HG02678 (cell line): ENCODE measurements around the gene LIN54.
"Not testable (repeated sequence)": the region's sequence is repeated elsewhere in the genome, so short reads cannot be mapped to it uniquely, and the experiment has no call there.

Source experiments
- ATAC-seq: cut with Tn5 transposase; IDR thresholded peaks from one replicate; pipeline ENCODE4 v1.9.1; 2021; ENCODE audit warnings: mild to moderate bottlenecking, moderate library complexity; ENCODE audit not compliant: unreplicated experiment

Gene LIN54

GRCh38 chr4:83010522-83011318, at the start of gene LIN54:
TSS of gene LIN54 (minus strand) at chr4:83010823. CDS start at chr4:82984844, 25,979 bp downstream.
- ATAC-seq: peak; percentile 48

- ATAC-seq: no peak
Observed at GRCh38 chr4:83054928-83055327, 44.3 kb upstream of the LIN54 start.

DNA sequence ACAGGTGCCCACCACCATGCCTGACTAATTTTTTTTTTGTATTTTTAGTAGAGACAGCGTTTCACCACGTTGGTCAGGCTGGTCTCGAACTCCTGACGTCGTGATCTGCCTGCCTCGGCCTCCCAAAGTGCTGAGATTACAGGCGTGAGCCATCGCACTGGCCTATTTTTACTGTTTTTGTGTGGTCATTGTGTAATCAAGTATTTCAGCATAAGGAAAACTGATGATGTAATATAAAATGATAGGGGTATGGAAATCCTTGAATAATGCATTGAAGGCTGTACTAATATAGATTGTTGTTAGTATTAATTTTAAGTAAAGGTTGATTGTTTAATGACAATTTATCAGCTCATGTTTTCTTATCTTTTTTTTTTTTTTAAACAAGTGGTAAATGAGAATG, 38.2 kb upstream of the LIN54 start:
- not testable (repeated sequence) for ATAC-seq

- no peak for ATAC-seq
Observed at GRCh38 chr4:83046693-83047473, 36.3 kb upstream of the LIN54 start.

- no peak for ATAC-seq
Observed at GRCh38 chr4:83043801-83044407, 33.3 kb upstream of the LIN54 start.

- ATAC-seq: not testable (repeated sequence)
Observed at GRCh38 chr4:83043157-83043556, 32.5 kb upstream of the LIN54 start.

- no peak for ATAC-seq
Observed at GRCh38 chr4:83040269-83040668, 29.6 kb upstream of the LIN54 start.

DNA sequence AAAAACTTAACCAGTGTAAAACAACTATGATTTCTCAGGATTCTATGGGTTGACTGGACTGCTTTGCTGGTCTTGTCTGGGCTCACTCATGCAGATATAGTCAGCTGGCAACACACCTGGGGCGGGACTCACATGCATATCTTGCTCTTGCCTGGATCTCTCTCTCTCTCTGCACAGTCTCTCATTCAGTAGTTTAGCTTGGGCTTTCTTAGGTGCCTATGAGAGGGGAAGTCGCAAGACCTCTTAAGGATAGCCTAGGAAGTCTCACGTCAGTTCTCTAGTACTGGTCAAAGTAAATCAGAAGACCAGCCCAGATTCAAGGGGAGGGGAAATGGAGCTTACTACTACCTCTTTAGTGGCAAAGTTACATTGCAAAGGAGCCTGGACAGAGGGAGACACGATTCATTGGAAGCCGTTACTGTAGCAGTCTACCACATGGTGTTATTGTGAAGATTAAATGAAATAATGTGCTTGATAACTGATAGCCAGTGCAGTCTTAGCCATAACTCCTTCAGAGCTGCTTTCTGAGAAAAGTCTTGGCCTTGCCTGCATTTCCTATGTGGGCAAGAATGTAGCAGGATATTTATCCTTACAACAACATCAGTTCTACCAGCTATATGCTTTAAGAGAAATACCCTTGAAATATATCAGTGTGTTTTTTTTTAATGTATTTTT, 26.5 kb upstream of the LIN54 start:
- no peak for ATAC-seq

- peak; percentile 98 for ATAC-seq
Observed at GRCh38 chr4:83034630-83035494, 24.2 kb upstream of the LIN54 start, which contains the start of gene COPS4. TSS of gene COPS4 (plus strand) at chr4:83035183. CDS start at chr4:83035225, 42 bp downstream.

- no peak for ATAC-seq
Observed at GRCh38 chr4:83029688-83030087, 19.1 kb upstream of the LIN54 start.

GRCh38 chr4:83028976-83029375, 18.4 kb upstream of the LIN54 start:
- ATAC-seq: no peak

- no peak for ATAC-seq
Observed at GRCh38 chr4:83025563-83025962, 14.9 kb upstream of the LIN54 start.

DNA sequence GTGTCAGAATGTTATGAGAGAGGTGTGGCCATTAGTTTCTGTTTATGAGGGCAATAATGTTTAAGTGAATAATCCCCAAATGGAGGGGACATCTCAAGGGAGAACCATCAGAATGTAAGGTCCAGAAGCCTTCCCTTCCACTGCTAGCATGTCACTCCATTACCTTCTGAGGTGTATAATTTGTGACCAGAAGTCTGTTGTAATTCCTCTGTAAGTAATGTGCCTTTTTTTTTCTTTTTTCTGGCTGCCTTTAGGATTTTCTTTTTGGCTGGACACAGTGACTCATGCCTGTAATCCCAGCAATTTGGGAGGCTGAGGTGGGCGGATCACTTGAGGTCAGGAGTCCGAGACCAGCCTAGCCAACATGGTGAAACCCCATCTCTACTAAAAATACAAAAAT, 13.6 kb upstream of the LIN54 start:
- no peak for ATAC-seq

GRCh38 chr4:83023599-83023998, 13.0 kb upstream of the LIN54 start:
- not testable (repeated sequence) for ATAC-seq

DNA sequence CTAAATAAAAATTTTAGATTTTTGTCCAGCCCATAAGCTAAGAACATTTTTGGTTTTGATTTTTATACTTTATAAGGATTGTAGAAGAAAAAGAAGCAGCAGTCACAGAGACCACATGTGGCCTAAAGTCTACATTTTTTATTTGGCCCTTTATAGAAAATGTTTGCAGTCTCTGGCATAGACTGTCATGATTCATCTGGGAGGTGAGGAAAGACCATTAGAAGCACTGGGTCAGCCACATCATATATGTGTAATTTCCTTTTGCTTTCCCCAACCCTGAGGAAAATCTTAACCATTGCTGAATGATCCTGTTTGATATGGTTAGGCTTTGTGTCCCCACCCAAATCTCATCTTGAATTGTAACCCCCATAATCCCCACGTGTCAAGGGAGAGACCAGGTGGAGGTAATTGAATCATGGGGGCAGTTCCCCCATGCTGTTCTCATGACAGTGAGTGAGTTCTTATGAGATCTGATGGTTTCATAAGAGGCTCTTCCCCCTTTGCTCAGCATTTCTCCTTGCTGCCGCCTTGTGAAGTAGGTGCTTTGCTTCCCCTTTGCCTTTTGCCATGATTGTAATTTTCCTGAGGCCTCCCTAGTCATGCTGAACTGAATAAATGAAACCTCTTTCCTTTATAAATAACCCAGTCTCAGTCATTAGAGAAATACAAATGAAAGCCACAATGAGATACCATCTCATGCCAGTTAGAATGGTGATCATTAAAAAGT, 12.3 kb upstream of the LIN54 start:
- ATAC-seq: no peak

- peak; percentile 56 for ATAC-seq
Observed at GRCh38 chr4:83019794-83020494, 9.3 kb upstream of the LIN54 start.

DNA sequence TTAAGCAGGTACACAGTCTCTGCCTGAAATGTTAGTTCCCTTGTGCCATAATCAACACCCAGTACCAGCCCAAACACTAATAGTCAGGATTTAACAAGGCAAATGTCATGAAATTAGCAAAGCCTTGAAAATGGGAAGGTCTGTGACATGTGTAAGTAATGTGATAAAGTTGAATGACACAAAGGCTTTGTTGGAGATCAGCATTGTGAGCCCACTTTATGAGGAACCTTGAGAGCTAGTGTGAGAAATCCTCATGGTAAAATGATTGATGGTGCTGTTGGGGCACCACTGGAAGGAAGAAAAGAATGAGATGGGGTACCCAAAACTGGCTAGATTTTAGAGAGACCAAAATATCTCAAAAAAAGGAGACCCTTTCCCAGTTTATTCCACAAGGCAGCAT, 3.3 kb upstream of the LIN54 start:
- ATAC-seq: no peak

GRCh38 chr4:83013420-83013867, 2.8 kb upstream of the LIN54 start:
- ATAC-seq: no peak
